Mononuclear cell (primary cell): ENCODE data around the gene ACHE. TPM values are rescaled to one million over a fixed set of nuclear protein-coding genes. Genes with fewer than 3 reads are reported as not detected.
A peak's percentile ranks its signal among the peaks of the same experiment; 100 is the strongest.

ENCODE experiments used
- H3K27me3 ChIP-seq: 2 replicates; pipeline ENCODE4 v1.6.0; 2011; ENCODE audit warnings: low read length, control low read depth; ENCODE audit not compliant: insufficient read depth
- H3K4me1 ChIP-seq: 2 replicates; pipeline ENCODE4 v1.5.1; 2011; ENCODE audit warnings: mild to moderate bottlenecking, low read length, control low read depth; ENCODE audit not compliant: insufficient read depth
- H3K4me3 ChIP-seq: 2 replicates; pipeline ENCODE4 v1.5.1; 2011; ENCODE audit warnings: mild to moderate bottlenecking, low read length, moderate library complexity
- H3K9me3 ChIP-seq: 2 replicates; pipeline ENCODE4 v1.5.1; 2011; ENCODE audit warnings: low read depth, mild to moderate bottlenecking, control low read depth, low read length
- total RNA-seq: library from RNA; depleted of rRNA; stranded (reverse); fragments of >200 nt; gene quantifications from one replicate; pipeline ENCODE4 v1.2.3, GENCODE V29; 2012

The ACHE gene
- total RNA-seq, 1 donor = 0.21 TPM

DNA sequence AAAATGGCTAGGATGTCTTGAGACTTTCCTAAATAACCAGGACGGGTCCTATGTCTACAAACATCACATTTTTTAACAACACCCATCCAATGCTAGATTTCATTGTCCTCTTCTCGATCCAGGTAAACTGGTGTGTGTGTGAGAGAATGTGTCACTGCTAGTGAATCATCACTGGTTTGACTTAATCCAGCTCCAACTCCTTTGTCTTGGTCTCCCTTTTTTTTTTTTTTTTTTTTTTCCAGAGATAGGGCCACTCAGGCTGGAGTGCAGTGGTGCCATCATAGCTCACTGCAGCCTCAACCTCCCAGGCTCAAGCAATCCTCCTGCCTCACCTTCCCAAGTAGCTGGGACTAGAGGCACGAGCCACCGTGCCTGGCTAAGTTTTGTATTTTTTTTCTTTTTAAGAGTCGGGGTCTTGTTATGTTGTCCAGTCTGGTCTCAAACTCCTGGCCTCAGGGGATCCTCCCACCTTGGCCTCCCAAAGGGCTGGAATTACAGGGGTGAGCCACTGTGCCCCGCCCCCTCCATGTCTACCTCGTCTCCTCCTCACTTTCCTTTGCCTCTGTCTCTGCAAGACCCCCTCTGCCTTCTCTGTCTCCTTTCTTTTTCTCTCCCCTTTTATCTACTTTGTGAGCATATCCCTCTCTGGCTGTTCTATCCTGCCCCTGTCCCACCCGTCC lies 4.0 kb downstream of the ACHE start:
- Histone ChIP-seq H3K4me3 (no peak overlapping the region), H3K9me3 (no peaks in the 10 kb centered on the region), H3K4me1 (peaks cover 60% of the 10 kb centered on the region), H3K27me3 (peaks cover 50% of the 10 kb centered on the region)

DNA sequence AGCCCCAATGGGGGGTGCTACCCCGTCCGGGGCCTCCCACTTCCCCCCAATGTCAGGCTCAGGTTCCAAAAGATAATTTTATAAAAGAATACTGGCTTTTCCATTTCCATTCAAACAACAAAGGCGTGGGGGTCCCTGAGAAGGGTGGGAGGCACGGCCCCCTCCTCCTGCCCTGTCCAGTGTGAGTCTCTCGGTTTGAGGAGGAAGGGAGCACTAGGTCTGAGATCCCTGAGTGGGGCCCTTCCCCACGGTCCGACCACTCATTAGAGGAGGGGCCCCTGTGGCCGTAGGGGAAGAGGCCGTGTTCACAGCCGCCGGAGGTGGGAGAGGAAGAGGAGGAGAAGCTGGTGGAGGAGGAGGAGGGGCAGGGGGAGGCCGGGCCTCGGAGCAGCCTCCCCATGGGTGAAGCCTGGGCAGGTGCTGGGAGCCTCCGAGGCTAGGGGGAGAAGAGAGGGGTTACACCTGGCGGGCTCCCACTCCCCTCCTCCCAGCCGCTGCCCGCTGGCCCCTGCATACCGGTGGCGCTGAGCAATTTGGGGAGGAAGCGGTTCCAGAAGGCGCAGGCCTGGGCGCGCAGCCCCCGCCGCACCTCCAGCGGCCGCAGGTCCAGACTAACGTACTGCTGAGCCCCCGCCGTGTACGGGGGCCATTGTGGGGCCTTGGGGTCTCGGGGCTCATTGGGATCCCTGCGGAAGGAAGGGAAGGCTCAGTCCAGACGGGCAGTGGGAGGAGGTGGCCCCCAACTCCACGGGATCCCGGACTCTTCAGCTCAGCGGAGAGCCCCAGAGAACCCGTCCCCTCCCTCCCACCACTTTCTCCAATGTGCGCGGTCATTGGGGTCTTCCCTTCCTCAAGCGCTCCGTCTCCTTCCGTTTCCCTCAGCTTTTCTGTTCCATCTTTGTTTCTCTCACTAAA lies 4.8 kb downstream of the ACHE start:
- Histone ChIP-seq H3K4me1 (peaks cover 59% of the 10 kb centered on the region), H3K4me3 (peak overlapping the region; percentile 44), H3K9me3 (no peaks in the 10 kb centered on the region), H3K27me3 (peaks cover 43% of the 10 kb centered on the region)

DNA sequence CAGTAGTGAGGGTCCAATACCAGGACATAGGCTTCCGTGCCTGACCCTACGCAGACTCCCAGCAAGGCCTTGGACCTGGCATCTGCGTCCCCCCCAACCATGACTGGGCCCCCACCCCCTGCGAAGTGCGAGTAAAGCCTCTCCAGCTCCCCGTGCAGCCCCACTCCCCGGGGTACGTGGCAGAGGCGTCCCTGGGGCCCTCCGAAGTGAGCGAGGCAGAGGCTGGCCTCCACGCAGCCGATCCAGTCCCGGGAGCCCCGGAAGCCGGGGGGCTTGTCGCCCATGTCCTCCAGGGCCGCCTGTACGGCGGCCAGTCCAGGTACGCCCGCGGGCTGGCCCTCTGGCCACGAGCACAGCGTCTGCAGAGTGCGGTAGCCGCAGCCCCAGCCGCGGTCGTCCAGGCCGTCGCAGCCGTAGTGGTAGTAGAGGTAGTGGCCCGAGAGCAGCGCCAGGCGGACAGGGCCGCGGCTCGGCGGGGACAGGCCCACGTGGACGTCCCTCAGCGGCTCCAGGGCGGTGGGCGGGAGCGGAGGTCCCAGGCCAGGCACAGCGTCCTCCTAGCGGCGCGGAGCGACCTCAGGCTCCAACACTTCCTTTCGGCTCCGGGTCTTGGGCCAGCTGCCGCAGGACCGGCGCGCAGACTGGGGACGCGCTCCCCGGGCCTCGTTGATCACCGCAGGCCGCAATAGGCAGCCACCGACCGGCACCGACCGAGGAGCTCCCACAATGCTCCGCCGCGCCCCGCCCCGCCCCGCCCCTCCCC lies 6.5 kb downstream of the ACHE start, which contains the start of gene UFSP1:
Gene UFSP1, minus strand, starts transcription at position 728 of the 763 bp plus-strand sequence. Its CDS starts 444 bp downstream, at position 284.
- peaks cover 34% of the 10 kb centered on the region for H3K27me3 ChIP-seq
- H3K9me3 ChIP-seq = no peaks in the 10 kb centered on the region
- peak within 1 kb of the TSS; percentile 58 for H3K4me3 ChIP-seq
- H3K4me1 ChIP-seq = peaks cover 53% of the 10 kb centered on the region

DNA sequence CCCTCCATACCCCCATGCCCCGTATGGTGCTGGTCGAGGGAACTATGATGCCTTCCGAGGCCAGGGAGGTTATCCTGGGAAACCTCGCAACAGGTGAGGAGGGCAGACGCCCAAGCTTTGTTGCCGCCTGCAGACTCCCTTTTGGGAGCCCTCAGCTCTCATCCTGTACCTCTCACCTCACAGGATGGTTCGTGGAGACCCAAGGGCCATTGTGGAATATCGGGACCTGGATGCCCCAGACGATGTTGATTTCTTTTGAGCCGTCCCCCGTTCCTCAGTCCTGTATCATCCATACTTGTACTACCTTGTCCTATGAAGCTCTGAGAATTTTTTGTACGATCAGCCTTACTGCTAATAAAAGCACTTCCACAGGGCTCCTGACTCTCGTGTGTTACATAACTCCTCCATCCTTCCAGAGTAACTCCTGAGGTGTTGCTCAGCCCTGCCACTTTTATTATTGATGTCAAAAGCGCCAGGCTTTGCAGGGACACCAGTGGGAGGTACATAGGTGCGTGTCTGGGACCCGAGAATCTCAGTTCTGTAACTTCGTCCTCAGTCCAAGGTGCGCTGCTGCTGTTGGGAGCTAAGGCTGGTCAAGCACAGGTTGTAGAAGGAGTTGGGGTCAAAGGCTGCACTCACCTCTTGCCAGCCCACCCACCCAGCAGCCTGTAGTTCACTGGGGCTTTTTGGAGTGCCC lies 7.2 kb downstream of the ACHE start:
- Histone ChIP-seq H3K4me3 (no peak overlapping the region), H3K9me3 (no peaks in the 10 kb centered on the region), H3K4me1 (peaks cover 53% of the 10 kb centered on the region), H3K27me3 (peaks cover 29% of the 10 kb centered on the region)

DNA sequence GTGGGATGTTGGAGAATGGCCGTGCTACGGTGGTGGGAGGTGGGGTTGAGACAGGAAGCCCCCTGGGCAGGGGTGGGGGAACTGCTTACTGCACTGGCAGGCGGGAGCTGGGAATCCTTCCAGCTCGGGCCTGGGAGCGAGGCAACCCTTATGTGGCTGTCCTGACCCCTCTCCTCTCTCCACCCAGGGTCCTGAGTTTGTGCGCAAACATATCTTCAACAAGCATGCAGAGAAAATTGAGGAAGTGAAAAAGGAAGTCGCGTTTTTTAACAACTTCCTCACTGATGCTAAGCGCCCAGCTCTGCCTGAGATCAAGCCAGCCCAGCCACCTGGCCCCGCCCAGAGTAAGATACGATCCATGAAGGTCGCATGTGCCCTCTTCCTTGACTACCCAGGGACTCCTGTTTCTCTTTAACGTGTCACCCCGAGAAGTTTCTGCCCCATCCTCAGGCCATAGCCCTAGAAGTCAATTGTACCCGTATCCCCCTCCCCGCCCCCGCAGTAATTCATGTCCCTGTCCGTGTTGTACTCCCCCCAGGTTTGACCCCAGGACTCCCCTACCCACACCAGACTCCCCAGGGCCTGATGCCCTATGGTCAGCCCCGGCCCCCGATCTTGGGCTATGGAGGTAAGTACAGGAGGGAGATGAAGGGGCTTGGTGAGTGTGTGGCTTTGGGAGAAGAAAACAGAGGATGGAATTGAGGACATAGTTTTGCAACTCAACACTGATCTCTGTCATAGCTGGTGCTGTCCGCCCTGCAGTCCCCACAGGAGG lies 8.0 kb downstream of the ACHE start:
- Histone ChIP-seq H3K9me3 (no peaks in the 10 kb centered on the region), H3K27me3 (peaks cover 23% of the 10 kb centered on the region), H3K4me3 (no peak overlapping the region), H3K4me1 (peaks cover 53% of the 10 kb centered on the region)

DNA sequence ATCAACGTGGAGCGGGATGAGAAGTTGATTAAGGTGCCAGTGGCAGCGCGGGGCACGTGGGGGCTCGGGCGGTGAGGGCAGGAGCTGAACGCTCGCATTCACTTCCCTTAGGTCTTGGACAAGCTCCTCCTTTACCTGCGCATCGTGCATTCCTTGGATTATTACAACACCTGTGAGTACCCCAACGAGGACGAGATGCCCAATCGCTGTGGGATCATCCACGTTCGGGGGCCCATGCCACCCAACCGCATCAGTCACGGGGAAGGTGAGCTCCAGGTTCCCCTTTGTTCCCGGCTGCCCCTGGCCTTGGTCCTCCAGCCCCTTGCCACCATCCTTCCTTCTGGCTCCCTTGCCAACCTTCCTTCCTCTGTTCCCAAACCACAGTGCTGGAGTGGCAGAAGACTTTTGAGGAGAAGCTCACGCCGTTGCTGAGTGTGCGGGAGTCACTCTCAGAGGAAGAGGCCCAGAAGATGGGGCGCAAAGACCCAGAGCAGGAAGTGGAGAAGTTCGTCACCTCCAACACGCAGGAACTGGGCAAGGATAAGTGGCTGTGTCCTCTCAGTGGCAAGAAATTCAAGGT lies 8.7 kb downstream of the ACHE start:
- no peak overlapping the region for H3K4me3 ChIP-seq
- peaks cover 53% of the 10 kb centered on the region for H3K4me1 ChIP-seq
- peaks cover 16% of the 10 kb centered on the region for H3K27me3 ChIP-seq
- H3K9me3 ChIP-seq = no peaks in the 10 kb centered on the region

DNA sequence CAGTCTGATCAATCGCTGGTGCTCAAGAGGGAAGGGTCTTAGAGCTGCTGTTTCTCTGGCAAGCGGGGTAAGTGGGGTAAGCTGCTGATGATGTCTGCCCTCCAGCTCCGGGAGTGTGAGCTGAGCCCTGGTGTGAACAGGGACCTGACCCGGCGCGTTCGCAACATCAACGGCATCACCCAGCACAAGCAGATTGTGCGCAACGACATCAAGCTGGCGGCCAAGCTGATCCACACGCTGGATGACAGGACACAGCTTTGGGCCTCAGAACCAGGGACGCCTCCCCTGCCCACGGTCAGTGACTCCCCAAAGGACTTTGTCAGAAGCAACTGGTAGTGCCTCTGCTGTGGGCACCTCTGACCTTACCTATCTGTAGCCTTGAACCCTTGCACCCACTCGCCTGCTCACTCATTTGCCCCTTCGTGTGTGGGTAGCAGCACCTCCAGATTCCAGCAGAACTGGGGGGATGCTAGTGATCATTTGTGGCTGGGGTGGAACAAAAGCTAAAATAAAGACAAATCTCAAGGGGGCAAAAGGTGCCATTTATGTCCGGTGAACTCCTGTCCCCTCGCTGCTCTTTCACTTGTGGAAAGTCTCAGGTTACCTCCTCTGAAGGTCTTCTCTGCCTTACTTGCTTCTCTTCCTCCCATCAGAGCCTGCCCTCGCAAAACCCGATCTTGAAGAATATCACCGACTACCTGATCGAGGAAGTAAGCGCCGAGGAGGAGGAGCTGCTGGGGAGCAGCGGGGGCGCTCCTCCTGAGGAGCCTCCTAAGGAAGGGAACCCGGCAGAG lies 9.3 kb downstream of the ACHE start:
- H3K9me3 ChIP-seq = no peaks in the 10 kb centered on the region
- H3K4me3 ChIP-seq = no peak overlapping the region
- H3K27me3 ChIP-seq = peaks cover 9% of the 10 kb centered on the region
- H3K4me1 ChIP-seq = peaks cover 53% of the 10 kb centered on the region

DNA sequence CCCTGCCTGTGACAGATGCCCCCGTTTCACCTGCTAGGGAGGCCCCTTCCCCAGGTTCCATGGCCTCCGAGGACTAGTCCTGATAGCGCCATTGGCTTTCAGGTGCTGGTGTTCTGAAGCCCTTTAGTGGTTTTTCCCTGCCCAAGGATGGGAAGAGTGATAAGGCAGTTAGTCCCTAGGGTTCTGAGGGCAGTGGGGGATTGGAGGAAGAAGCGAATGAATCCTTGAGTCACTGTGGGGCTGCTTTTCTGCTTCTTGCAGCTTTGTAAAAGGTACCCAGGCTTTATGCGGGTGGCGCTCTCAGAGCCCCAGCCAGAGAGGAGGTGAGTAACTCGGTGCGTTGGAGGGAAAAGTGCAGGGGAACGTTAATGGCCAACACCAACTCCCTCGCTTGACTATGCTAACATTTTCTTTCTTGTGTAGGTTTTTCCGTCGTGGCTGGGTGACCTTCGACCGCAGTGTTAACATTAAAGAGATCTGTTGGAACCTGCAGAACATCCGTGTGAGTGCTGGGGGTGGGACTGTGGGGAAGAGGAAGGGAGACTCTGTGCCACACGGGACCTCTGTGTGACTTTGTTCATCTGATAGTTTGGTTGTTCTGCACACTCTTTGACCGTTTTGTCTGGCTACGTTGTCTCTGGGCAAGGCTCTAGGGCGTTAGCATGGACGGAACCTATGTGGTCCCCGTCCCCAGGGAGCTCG lies 10.1 kb downstream of the ACHE start:
- no peaks in the 10 kb centered on the region for H3K9me3 ChIP-seq
- no peak overlapping the region for H3K4me3 ChIP-seq
- peaks cover 46% of the 10 kb centered on the region for H3K4me1 ChIP-seq
- H3K27me3 ChIP-seq = peaks cover 2% of the 10 kb centered on the region

DNA sequence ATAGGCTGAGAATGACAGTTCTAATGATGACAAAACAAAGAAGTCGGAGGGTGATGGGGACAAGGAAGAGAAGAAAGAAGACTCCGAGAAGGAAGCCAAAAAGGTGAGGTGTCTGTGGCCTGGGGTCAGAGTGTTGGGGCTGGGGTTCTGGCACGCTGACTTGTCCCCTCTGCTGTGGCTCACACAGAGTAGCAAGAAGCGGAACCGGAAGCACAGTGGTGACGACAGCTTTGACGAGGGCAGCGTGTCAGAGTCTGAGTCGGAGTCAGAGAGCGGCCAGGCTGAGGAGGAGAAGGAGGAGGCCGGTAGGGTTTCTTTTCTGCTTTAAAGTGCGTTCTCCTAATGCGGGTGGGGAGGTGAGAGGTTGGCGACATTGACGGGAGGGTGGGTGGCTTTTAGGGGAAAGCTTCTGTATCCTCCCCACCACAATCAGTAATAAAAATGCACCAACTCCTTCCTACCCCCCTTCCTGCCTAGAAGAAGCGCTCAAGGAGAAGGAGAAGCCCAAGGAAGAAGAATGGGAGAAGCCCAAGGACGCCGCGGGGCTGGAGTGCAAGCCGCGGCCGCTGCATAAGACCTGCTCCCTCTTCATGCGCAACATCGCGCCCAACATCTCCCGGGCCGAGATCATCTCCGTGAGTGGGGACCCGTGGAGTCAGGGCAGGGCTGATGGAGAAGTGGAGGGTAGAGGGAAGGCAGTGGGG lies 10.8 kb downstream of the ACHE start:
- H3K4me3 ChIP-seq = no peak overlapping the region
- no peaks in the 10 kb centered on the region for H3K27me3 ChIP-seq
- H3K9me3 ChIP-seq = no peaks in the 10 kb centered on the region
- peaks cover 39% of the 10 kb centered on the region for H3K4me1 ChIP-seq

DNA sequence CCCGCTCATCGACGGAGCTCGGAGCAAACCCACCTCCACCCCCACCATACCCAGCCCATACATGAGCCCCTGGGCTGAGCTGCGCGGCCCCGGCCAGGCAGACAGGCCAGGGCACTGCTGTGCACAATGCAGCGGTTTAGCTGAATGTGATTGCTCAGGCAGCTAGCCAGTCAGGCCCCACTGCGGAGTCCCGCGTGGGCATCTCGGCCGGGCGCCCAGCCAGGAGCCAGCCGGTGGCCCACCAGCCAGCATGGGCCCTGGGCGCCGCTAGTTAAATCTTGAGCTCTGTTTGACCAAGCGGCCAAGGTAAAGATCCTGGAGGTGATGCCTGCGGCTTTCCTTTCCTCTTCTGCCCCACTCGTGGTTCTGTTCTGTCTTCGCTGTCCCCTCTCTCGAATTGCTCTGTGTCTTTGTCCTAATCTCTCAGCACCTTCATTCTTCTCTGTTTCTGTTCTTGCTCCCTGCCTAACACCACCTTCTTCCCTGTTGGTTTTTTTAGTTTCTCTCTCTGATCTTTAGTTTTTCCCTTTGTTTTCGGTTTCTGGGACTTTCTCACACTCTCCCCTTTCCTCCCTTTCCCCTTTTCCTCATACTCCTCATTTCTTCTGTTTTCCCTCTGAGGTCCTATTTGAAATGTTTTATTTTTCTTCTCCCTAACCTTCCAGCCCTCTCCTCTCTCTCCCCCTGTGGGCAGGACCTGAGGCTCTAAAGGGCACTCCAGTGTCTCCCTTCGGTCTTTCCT lies 12.7 kb downstream of the ACHE start:
- Histone ChIP-seq H3K9me3 (no peaks in the 10 kb centered on the region), H3K4me3 (no peak overlapping the region), H3K27me3 (no peaks in the 10 kb centered on the region), H3K4me1 (peaks cover 24% of the 10 kb centered on the region)

DNA sequence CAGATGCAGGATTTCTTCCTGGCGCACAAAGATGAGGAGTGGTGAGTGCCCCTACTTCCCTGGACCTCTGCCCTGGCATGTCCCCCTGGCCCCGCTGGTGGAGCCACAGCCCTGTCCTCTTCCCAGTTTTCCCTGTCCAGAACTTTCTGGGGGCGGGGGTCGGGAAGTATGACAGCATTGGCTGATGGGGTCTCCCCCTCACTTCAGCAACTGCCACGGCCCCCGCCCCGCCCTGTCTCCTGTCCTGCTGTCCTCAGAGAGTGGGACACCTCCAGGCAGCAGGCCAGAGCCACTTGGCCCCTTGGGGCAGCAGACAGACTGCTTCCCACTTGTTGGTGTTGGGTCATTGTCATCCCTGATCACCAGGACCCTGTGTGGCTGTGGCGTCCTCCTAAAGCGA lies 13.5 kb downstream of the ACHE start:
- H3K4me1 ChIP-seq = peaks cover 16% of the 10 kb centered on the region
- no peak overlapping the region for H3K4me3 ChIP-seq

DNA sequence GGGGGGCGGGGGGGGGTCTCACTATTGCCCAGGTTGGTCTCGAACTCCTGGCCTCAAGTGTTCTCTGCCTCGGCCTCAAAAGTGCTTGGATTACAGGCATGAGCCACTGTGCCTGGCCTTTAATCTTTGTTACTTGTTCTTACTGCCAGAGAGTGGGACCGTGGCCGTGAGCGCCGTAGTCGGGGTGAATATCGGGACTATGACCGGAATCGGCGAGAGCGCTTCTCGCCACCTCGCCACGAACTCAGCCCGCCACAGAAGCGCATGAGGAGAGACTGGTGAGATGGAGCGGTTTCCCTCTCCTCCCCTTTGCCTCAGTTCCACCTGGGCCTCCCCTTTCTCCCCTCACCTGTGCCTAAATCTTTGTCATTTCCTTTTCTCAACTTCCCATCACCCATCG lies 14.6 kb downstream of the ACHE start:
- no peaks in the 10 kb centered on the region for H3K27me3 ChIP-seq
- H3K4me3 ChIP-seq = no peak overlapping the region
- no peaks in the 10 kb centered on the region for H3K9me3 ChIP-seq
- H3K4me1 ChIP-seq = peaks cover 16% of the 10 kb centered on the region

More for the DNA sequence above, 13.5 kb downstream of the ACHE start:
- H3K9me3 ChIP-seq = no peaks in the 10 kb centered on the region
- no peaks in the 10 kb centered on the region for H3K27me3 ChIP-seq
